Stimulated activated effector memory CD8-positive, alpha-beta T cell treated with anti-CD3 and anti-CD28 coated beads, Interleukin-12 subunit alpha, Interleukin-12 subunit beta, amount 100 ng/mL, for 72 hours (primary cell): ENCODE results near the gene FILIP1L.

Source experiments
- ATAC-seq: fragments of 150-1000 bp; cut with Tn5 transposase; 2 replicates; pipeline ENCODE4 v1.10.0; 2021
- DNase-seq, 2 donors: peaks; one replicate each; pipeline ENCODE4 v3.0.0; 2021 to 2022; ENCODE audit warnings: low spot score in 2 of 2
- H3K27ac Mint-ChIP-seq: one replicate; pipeline ENCODE4 v1.8.0; 2022; ENCODE audit warnings: mild to moderate bottlenecking, mixed read lengths
- H3K36me3 Mint-ChIP-seq: one replicate; pipeline ENCODE4 v1.8.0; 2022; ENCODE audit warnings: mild to moderate bottlenecking, mixed read lengths
- H3K4me1 Mint-ChIP-seq: one replicate; pipeline ENCODE4 v1.8.0; 2022; ENCODE audit warnings: mixed read lengths
- H3K4me3 Mint-ChIP-seq: one replicate; pipeline ENCODE4 v1.8.0; 2022; ENCODE audit warnings: mild to moderate bottlenecking, mixed read lengths
- H3K9me3 Mint-ChIP-seq: one replicate; pipeline ENCODE4 v1.8.0; 2022; ENCODE audit warnings: mixed read lengths

The FILIP1L gene

DNA sequence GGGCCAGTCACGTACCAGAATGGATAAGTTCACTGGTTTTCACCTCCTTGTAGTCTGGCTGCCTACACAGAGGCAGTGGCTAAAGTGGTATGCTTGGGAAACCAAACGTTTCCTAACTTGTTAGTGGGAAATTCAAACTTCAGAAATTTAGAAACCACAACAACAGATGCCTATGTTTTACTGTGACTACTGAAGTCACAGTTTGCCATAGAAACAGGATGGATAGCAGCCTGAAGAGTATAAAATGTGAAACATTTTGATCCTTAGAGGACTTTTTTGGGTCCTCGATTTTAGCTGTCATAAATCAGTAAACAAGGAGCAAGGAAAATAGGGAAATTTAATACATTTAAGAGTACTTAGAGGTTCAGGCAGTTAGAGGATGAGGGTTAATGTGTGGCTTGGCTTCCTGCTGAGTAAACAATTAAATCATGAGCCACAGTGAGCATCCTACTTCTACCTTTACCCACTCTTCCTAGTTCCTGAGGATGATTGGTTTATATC is 248.0 kb downstream of the FILIP1L start:
- Mint-ChIP-seq H3K4me3 (peak overlapping the region; percentile 29), H3K27ac (peak overlapping the region; percentile 43), H3K9me3 (no peaks in the 10 kb centered on the region), H3K36me3 (peaks cover 6% of the 10 kb centered on the region), H3K4me1 (peaks cover 30% of the 10 kb centered on the region)
- DNase-seq, result no peak
- peak; percentile 62 for ATAC-seq

DNA sequence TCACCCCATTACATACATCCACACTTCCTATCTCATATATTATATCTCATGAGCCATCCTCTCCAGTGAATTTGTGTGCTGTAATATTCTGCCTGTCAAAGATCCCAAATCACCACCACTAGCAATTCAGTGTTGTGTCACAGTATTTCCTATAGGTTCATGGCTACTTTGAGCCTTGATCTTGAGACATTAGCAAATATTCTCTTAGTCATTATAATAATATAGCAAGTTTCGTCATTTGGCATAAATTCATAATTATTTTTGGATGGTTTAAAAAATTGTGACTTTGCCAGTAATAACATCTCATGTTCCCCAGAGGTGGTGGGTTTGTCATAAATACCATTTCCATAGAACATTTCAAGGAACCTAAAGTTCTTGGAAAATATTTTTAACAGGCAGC is 249.0 kb downstream of the FILIP1L start:
- ATAC-seq, result no peak
- H3K9me3 Mint-ChIP-seq, result no peaks in the 10 kb centered on the region
- peaks cover 6% of the 10 kb centered on the region for H3K36me3 Mint-ChIP-seq
- no peak overlapping the region for H3K27ac Mint-ChIP-seq
- peaks cover 30% of the 10 kb centered on the region for H3K4me1 Mint-ChIP-seq
- H3K4me3 Mint-ChIP-seq, result no peak overlapping the region
- DNase-seq, result no peak

DNA sequence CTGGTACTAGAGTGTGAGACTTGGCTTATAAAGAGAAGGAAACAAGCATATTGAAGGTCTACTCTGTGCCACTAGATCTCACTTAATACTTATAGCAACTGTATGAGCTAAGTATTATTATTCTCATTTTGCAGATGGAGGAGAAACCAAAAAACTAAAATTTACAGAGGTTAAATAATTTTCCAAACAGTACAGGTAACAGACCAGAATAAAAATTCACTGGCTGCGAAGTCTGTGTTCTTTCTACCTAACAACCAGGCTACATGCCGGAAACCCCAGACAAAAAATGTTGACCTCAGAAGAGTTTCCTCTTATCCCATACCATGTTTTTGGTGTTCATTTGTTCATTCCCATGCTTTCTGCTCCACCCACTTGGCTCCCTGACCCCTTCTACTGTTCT is 250.0 kb downstream of the FILIP1L start:
- Mint-ChIP-seq H3K4me1 (peaks cover 30% of the 10 kb centered on the region), H3K36me3 (peaks cover 6% of the 10 kb centered on the region)
- no peak for DNase-seq

DNA sequence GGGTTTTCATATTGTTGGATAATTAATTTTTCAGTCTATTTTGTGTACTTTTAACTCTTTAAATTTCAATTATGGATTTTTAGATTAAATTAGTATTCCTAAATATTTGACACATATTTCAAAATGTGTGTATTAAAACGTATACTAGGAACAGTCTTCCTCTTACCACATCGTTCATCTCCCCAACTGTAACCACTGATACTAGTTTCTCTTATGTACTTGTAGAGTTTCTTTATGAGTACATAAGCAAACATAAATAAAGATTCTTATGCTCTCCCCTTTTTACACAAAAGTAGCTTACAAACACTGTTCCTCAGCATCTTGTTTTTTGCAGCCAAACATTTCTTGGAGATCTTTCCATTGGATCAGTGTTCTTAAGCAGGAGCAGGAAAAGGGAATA is 250.7 kb downstream of the FILIP1L start:
- DNase-seq (no peak), ATAC-seq (peak; percentile 65)
- Mint-ChIP-seq H3K9me3 (no peaks in the 10 kb centered on the region), H3K27ac (no peak overlapping the region), H3K4me3 (no peak overlapping the region), H3K36me3 (peaks cover 10% of the 10 kb centered on the region), H3K4me1 (peaks cover 35% of the 10 kb centered on the region)

More for the DNA sequence above, 250.0 kb downstream of the FILIP1L start:
- no peak overlapping the region for H3K4me3 Mint-ChIP-seq
- no peak for ATAC-seq
- no peak overlapping the region for H3K27ac Mint-ChIP-seq
- H3K9me3 Mint-ChIP-seq, result no peaks in the 10 kb centered on the region

DNA sequence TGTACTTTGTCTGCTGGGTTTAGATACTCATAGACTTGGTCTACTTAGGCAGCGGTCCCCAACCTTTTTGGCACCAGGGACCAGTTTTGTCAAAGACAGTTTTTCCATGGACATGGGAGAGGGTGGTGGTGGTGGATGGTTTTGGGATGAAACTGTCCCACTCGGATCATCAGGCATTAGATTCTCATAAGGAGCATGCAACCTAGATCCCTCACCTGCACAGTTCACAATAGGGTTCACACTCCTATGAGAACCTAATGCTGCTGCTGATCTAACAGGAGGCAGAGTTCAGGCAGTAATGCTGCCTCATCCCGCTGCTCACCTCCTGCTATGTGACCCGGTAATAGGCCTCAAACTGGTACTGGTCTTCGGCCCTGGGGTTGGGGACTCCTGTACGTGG is 251.3 kb downstream of the FILIP1L start:
- peaks cover 10% of the 10 kb centered on the region for H3K36me3 Mint-ChIP-seq
- DNase-seq (no peak), ATAC-seq (no peak)
- H3K4me1 Mint-ChIP-seq, result peaks cover 35% of the 10 kb centered on the region
- H3K27ac Mint-ChIP-seq, result no peak overlapping the region
- no peaks in the 10 kb centered on the region for H3K9me3 Mint-ChIP-seq
- no peak overlapping the region for H3K4me3 Mint-ChIP-seq

DNA sequence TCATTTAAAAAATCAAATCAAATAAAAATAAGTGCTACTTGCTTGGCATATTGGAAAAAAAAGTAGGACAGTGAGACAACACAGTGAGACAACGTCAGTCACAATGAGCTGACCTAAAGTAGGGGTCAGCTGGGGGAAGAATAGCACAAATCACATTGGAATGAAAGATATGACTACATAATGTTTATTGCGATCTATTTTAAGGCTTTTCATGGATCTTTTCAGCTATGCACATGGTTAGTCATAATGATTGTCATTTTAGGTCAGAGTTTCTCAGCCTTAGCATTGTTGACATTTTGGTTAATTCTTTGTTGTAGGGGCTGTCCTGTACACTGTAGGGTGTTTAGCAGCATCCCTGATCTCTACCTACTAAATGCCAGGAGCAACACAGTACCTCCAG is 252.1 kb downstream of the FILIP1L start:
- Mint-ChIP-seq H3K36me3 (peaks cover 10% of the 10 kb centered on the region), H3K9me3 (no peaks in the 10 kb centered on the region), H3K27ac (no peak overlapping the region), H3K4me3 (no peak overlapping the region), H3K4me1 (peaks cover 35% of the 10 kb centered on the region)
- ATAC-seq (no peak), DNase-seq (no peak)

DNA sequence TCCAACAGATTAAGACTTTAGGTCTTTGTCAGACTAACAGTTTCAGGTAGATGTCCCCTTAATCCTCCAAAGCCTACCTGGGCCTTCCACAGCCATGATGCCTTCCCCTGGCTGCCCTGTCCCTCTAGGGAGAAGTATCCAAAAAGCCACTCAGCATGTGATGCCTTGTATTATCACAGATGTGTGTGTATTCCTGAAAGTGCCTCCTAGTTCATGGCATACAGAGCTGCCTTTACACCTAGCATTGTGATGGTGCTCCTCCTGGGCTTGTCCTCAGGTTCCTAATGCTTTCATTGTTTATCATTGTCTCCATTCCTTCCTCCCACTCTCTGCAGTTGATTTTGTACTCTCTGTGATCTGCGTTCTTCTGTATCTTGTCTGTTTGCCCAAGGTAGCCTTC is 253.1 kb downstream of the FILIP1L start:
- DNase-seq (no peak), ATAC-seq (no peak)
- Mint-ChIP-seq H3K4me1 (peaks cover 30% of the 10 kb centered on the region), H3K36me3 (peaks cover 10% of the 10 kb centered on the region), H3K4me3 (no peak overlapping the region), H3K9me3 (no peaks in the 10 kb centered on the region), H3K27ac (no peak overlapping the region)

DNA sequence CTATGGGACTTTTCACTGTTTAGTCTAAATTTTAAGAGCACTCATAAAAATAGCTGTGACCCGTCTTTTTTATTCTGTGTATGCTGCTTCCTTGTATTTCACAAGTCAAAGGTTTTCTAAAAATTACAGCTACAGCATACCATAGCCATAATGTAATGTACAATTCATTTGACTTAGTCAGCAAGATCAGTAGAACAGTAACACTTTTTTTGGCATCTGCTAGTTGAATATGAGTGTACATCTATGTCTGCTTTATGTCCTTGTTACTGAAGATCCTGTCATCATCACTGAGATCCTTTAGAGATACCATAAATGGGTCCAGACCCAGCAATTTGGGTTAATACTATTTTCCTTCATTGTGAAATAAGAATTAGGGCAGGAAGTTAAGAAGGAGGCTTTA is 254.5 kb downstream of the FILIP1L start:
- Mint-ChIP-seq H3K36me3 (peaks cover 4% of the 10 kb centered on the region), H3K27ac (no peak overlapping the region), H3K9me3 (no peaks in the 10 kb centered on the region), H3K4me3 (no peak overlapping the region), H3K4me1 (peaks cover 27% of the 10 kb centered on the region)
- DNase-seq (no peak), ATAC-seq (no peak)

DNA sequence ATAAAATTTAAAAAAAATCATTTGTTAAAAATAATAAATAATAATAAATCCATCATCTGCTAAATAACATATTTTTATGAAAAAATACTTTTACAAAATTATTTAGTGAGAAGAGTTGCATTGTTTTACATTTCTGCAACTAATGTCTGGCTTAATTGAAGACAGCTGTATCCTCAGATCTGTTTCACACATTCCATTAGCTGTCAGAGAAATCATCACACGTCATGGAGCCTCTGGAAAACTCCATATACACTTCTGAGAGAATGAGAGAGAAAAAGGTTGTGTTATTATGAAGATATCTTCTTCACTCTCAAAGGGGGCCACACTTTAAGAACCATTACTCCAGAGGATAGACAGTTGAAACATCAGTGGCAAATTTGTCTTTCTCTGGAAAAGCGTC is 255.8 kb downstream of the FILIP1L start:
- Mint-ChIP-seq H3K4me1 (peaks cover 25% of the 10 kb centered on the region), H3K27ac (no peak overlapping the region), H3K9me3 (no peaks in the 10 kb centered on the region), H3K4me3 (no peak overlapping the region), H3K36me3 (peaks cover 4% of the 10 kb centered on the region)
- DNase-seq, result no peak
- no peak for ATAC-seq

DNA sequence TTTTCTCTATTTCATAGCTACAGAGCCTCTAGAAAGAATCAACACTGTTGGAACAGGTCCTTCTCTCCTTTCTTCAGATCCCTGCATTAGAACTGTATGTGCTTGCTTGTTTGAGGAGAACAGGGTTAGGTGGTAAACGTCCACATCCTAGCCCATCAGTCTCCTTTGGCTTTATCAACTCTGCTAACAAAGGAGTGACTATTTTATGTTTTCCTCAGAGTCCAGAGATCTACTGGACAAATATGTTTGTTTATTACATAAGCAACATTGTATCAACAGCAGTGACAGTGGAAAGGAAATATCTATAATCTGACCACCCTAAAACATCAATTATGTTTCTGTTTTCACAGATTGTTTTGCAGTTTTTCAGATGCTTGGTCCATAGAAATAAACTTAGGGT is 257.0 kb downstream of the FILIP1L start:
- H3K4me1 Mint-ChIP-seq, result peaks cover 25% of the 10 kb centered on the region
- ATAC-seq (no peak), DNase-seq (no peak)
- no peak overlapping the region for H3K27ac Mint-ChIP-seq
- H3K36me3 Mint-ChIP-seq, result peaks cover 4% of the 10 kb centered on the region
- H3K9me3 Mint-ChIP-seq, result no peaks in the 10 kb centered on the region
- H3K4me3 Mint-ChIP-seq, result no peak overlapping the region

DNA sequence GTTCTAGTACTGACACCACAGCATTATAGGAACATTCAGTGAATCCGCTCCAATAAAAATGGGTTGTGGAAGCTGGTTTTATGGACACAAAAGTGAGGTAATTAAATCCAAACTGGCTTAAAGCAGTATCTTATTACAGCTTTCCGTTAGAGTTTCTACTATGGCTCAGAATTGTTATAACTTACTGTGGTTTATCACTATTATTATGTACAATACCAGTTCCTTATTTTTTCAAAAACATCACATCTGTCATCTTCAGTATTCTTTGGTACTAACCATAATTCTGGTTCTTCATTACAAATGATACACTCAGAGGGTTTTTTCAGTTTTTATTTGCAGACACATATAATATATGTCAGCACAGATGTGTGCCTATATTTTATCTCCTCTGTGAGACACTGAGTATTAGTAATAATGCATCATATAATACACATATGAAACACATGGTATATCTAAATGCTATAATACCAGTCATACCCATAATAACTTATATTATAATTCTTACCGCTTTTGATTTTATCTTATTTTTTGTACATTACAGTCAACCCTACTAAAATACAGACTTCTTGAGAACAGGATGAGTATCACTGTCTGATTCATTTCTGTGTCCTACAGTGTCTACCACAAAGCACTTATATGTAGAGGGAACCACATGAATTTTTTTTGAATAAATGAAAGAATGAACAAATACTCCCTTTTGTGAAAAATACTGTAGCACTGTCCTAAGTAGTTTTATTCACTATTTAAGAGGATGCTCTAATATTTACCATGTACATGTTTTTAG is 257.7 kb downstream of the FILIP1L start:
- peak overlapping the region; percentile 11 for H3K27ac Mint-ChIP-seq
- H3K36me3 Mint-ChIP-seq, result peaks cover 4% of the 10 kb centered on the region
- no peaks in the 10 kb centered on the region for H3K9me3 Mint-ChIP-seq
- H3K4me1 Mint-ChIP-seq, result peaks cover 25% of the 10 kb centered on the region
- H3K4me3 Mint-ChIP-seq, result no peak overlapping the region
- ATAC-seq, result peak; percentile 96
- DNase-seq, result no peak

DNA sequence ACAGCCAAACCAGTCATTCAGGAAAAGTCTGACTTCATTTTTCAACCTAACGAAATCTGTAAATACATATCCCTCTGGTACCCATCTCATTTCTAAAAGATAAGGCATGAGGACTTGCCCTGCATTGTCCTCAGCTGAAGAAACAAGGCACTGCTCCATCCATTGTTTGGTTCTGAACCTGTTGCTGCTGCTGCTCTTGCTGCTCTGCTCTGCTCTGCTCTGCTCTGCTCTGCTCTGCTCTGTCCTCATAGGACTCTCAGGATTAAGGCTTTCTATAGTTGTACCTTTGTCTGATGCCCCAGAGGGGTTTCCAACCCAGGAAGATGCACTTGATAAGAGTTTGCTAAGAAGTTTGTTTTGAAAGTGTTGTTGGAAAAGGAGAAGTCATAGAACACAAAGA is 258.4 kb downstream of the FILIP1L start:
- Mint-ChIP-seq H3K4me3 (no peak overlapping the region), H3K9me3 (no peaks in the 10 kb centered on the region), H3K27ac (peak overlapping the region; percentile 11), H3K4me1 (peaks cover 25% of the 10 kb centered on the region), H3K36me3 (peaks cover 4% of the 10 kb centered on the region)
- DNase-seq (no peak), ATAC-seq (no peak)

DNA sequence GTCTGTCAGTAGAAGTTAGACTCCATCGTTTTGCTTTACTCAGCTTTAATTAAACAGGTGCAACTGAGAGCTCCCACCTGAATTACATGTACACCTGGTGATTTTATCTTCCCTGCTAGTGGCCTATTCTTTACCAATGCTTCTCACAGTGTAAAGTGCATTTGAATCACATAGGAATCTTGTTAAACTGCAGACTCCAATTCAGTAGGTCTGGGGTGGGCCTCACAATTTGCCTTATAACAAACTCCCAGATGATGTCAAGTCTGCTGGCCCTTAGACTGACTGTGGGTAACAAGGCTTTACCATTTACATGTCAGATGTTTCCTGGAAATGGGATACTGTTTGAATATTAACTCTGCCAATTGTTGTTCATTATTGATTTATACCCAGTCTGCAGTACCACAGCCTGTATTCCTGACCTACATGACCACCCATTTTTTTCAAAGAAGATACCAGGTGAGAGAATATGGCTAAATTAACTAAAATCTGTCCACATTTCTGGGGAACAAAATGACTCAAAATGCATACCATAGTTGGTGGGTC is 259.5 kb downstream of the FILIP1L start:
- DNase-seq, result no peak
- Mint-ChIP-seq H3K4me3 (no peak overlapping the region), H3K36me3 (peaks cover 4% of the 10 kb centered on the region), H3K4me1 (peaks cover 25% of the 10 kb centered on the region), H3K9me3 (no peaks in the 10 kb centered on the region), H3K27ac (no peak overlapping the region)
- ATAC-seq, result no peak

DNA sequence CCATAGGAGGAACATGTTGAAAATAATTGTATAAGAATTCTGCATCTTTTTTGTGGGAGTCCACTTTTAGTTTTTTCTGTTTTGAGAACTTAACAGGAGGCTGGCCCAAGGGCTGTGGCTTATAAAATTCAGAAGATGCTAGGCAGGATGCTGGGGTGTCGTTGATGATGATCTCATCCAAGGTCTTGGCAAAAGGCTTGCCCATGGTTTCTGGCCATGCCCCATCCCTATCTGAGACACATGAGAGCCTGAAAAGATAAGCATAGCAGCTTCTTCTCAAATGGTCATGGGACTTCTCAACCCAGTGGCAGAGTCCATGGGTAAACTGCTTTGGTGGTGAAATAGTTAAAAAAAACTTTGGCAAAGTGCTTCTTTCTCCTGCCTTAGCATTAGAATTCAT is 261.4 kb downstream of the FILIP1L start:
- Mint-ChIP-seq H3K27ac (no peak overlapping the region), H3K4me3 (no peak overlapping the region), H3K9me3 (no peaks in the 10 kb centered on the region), H3K36me3 (no peaks in the 10 kb centered on the region), H3K4me1 (peaks cover 20% of the 10 kb centered on the region)
- DNase-seq (no peak), ATAC-seq (no peak)

DNA sequence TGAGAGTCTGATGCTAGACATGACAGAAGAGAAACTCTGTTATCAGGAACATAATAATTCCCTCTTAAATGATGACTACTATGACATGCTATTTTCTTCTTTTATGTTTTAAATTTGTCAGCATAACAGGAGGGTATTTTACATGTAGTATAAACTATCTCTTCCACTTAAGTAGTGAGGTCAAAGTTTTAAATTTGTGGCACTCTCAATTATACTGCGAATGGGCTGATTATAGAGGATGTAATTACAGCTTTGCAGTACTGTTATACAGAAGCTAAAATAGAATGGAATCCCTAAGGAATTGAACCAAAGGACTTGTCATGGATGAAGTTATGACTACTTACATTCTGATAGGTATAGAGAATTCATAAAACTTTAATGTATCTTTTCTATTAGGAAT is 262.3 kb downstream of the FILIP1L start:
- peaks cover 20% of the 10 kb centered on the region for H3K4me1 Mint-ChIP-seq
- no peak overlapping the region for H3K27ac Mint-ChIP-seq
- no peaks in the 10 kb centered on the region for H3K36me3 Mint-ChIP-seq
- DNase-seq, result no peak
- no peak for ATAC-seq
- no peaks in the 10 kb centered on the region for H3K9me3 Mint-ChIP-seq
- no peak overlapping the region for H3K4me3 Mint-ChIP-seq

DNA sequence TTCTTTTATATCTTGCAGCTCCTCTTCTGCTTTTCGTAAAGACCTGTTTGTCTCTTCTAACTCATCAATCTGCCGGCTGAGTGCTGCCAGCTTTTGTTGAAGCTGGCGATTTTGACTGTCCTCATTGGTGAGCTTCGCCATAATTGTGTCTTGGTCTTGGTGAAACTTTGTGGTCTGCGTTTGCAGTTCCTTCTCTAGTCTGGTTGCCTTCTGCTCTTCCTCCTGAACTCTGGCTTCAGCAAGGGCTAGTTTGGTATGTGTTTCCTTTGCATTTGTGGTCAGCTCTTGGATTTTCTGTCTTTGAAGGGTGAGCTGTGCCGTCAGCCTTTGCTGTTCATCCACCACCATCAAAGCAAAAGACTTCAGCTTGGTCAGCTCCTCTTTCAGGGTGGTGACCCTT is 263.7 kb downstream of the FILIP1L start:
- H3K27ac Mint-ChIP-seq, result no peak overlapping the region
- no peak for ATAC-seq
- H3K4me3 Mint-ChIP-seq, result no peak overlapping the region
- H3K9me3 Mint-ChIP-seq, result no peaks in the 10 kb centered on the region
- no peak for DNase-seq
- H3K4me1 Mint-ChIP-seq, result peaks cover 10% of the 10 kb centered on the region
- H3K36me3 Mint-ChIP-seq, result no peaks in the 10 kb centered on the region
